ENCODE results near the gene TMEM87B. TPM values are rescaled to one million over a fixed set of nuclear protein-coding genes. Genes with fewer than 3 reads are reported as not detected.
"Not testable (repeated sequence)": the region's sequence is repeated elsewhere in the genome, so short reads cannot be mapped to it uniquely, and the experiment has no call there.

TMEM87B gene
- total RNA-seq, 4 donors from 2014 or later: 18.6 to 24.6 (median 22.6) TPM

GRCh38 chr2:112093216-112093615, 38.1 kb downstream of the TMEM87B start:
- no peak for DNase-seq (ENCODE audit: low spot score)
- no peak for ATAC-seq (ENCODE audit: low FRiP score)
- TF ChIP-seq CTCF (IDR thresholded peaks at IDR 0.05): no peak

- DNase-seq (ENCODE audit: low spot score): no peak
- ATAC-seq (ENCODE audit: low FRiP score): no peak
- TF ChIP-seq CTCF (IDR thresholded peaks at IDR 0.05): no peak
These were observed 40.6 kb downstream of the TMEM87B start for GRCh38 chr2:112095681-112096080.

- no peak for DNase-seq (ENCODE audit: low spot score)
- no peak for ATAC-seq (ENCODE audit: low FRiP score)
- no peak for TF ChIP-seq CTCF (IDR thresholded peaks at IDR 0.05)
These were observed 41.0 kb downstream of the TMEM87B start for GRCh38 chr2:112096098-112096497.

GRCh38 chr2:112108178-112108832, 53.2 kb downstream of the TMEM87B start:
- no peak for DNase-seq (ENCODE audit: low spot score)
- TF ChIP-seq CTCF (IDR thresholded peaks at IDR 0.05): no peak
- no peak for ATAC-seq (ENCODE audit: low FRiP score)

GRCh38 chr2:112109278-112109677, 54.2 kb downstream of the TMEM87B start:
- DNase-seq (ENCODE audit: low spot score): no peak
- no peak for ATAC-seq (ENCODE audit: low FRiP score)
- no peak for TF ChIP-seq CTCF (IDR thresholded peaks at IDR 0.05)

- DNase-seq (ENCODE audit: low spot score): no peak
- no peak for ATAC-seq (ENCODE audit: low FRiP score)
- TF ChIP-seq CTCF (IDR thresholded peaks at IDR 0.05): no peak
These were observed 55.9 kb downstream of the TMEM87B start for GRCh38 chr2:112110966-112111365.

- ATAC-seq (ENCODE audit: low FRiP score); DNase-seq (ENCODE audit: low spot score): not testable (repeated sequence)
These were observed 58.3 kb downstream of the TMEM87B start for GRCh38 chr2:112113354-112113753.

Measured in omental fat pad (tissue), 4 donors.